PFSK-1 (cell line): ENCODE results near the gene WWC1.

Source experiments
- POLR2AphosphoS5 ChIP-seq: IDR thresholded peaks from 2 replicates; pipeline ENCODE4 v1.6.1; 2012; ENCODE audit warnings: low read depth, mild to moderate bottlenecking, control low read depth, low read length, moderate library complexity
- REST ChIP-seq, 2 experiments: IDR thresholded peaks; 2 replicates each; pipeline versions ENCODE4 v1.6.1 to v1.8.0; 2011 to 2012; ENCODE audit warnings: low read depth in 2 of 2, low read length in 2 of 2, control low read depth in 1 of 2, inconsistent platforms in 1 of 2, mild to moderate bottlenecking in 1 of 2, moderate library complexity in 1 of 2; ENCODE audit not compliant: insufficient read depth in 1 of 2
- SIN3A ChIP-seq: IDR thresholded peaks from 2 replicates; pipeline ENCODE4 v1.6.1; 2012; ENCODE audit warnings: mild to moderate bottlenecking, low read length, moderate library complexity, borderline replicate concordance; ENCODE audit not compliant: insufficient read depth
- TAF1 ChIP-seq: IDR thresholded peaks from 2 replicates; pipeline ENCODE4 v1.6.1; 2012; ENCODE audit warnings: low read length, control low read depth, borderline replicate concordance; ENCODE audit not compliant: insufficient read depth

GRCh38 chr5:168382421-168382820 is 91.0 kb downstream of the WWC1 start:
- no peak for TF ChIP-seq TAF1
- no peak for TF ChIP-seq POLR2AphosphoS5
- no peak for TF ChIP-seq REST (IDR thresholded peaks at IDR 0.05; ENCODE audit: insufficient read depth in 1 of 2, low read depth in 2 of 2, low read length in 2 of 2)
- TF ChIP-seq SIN3A: no peak
